ENCODE results near the gene CCNB1IP1.
A peak's percentile ranks its signal among the peaks of the same experiment; 100 is the strongest.
"Not testable (repeated sequence)": the region's sequence is repeated elsewhere in the genome, so short reads cannot be mapped to it uniquely, and the experiment has no call there.

Gene CCNB1IP1

GRCh38 chr14:20343862-20344220, 10.8 kb upstream of the CCNB1IP1 start:
- H4K20me1 ChIP-seq (ENCODE audit: insufficient read depth, low read length), result no peaks in the 10 kb centered on the region

GRCh38 chr14:20343092-20343861, 10.2 kb upstream of the CCNB1IP1 start, which contains the start of gene PARP2:
PARP2 (plus strand) TSS chr14:20343635; CDS start chr14:20343642, 7 bp downstream.
- no peaks in the 10 kb centered on the region for H3K36me3 ChIP-seq (replicated peaks; ENCODE audit: insufficient read depth, low read length)
- no peaks in the 10 kb centered on the region for H3K27me3 ChIP-seq (replicated peaks; ENCODE audit: insufficient read depth, low read length)
- no peaks in the 10 kb centered on the region for H3K4me1 ChIP-seq (ENCODE audit: low read length)
- peak within 1 kb of the TSS; percentile 82 for H2AFZ ChIP-seq (ENCODE audit: low read length)
- no peaks in the 10 kb centered on the region for H4K20me1 ChIP-seq (ENCODE audit: insufficient read depth, low read length)
- DNase-seq, result peak; percentile 92
- H3K9ac ChIP-seq (ENCODE audit: low read length), result peak within 1 kb of the TSS; percentile 73
- no peaks in the 10 kb centered on the region for H3K9me2 ChIP-seq (replicated peaks; ENCODE audit: insufficient read depth, low read length)
- peak within 1 kb of the TSS; percentile 82; the same call in 1 of the 2 replicates for H3K27ac ChIP-seq (ENCODE audit: low read length)
- H3K9me3 ChIP-seq (replicated peaks; ENCODE audit: insufficient read depth, low read length), result no peaks in the 10 kb centered on the region
- H3K4me2 ChIP-seq (ENCODE audit: low read depth, low read length), result peak within 1 kb of the TSS; percentile 73
- peaks cover 12% of the 10 kb centered on the region for H3K79me2 ChIP-seq (ENCODE audit: low read length)
- TF ChIP-seq CTCF (IDR thresholded peaks at IDR 0.05; ENCODE audit: low read length) (no peak), EZH2 (optimal IDR thresholded peaks at IDR 0.05; ENCODE audit: low read depth, low read length) (no peak), EZH2phosphoT487 (IDR thresholded peaks at IDR 0.05; ENCODE audit: low read length) (no peak)
- H3K4me3 ChIP-seq (ENCODE audit: low read length), result peak within 1 kb of the TSS; percentile 85
- H3F3A ChIP-seq (ENCODE audit: insufficient read depth, low read length), result peaks cover 8% of the 10 kb centered on the region; the same call in 1 of the 2 replicates

More at GRCh38 chr14:20343862-20344220, 10.8 kb upstream of the CCNB1IP1 start:
- no peak for DNase-seq
- Histone ChIP-seq H3K9ac (ENCODE audit: low read length) (peak overlapping the region; percentile 73), H3F3A (ENCODE audit: insufficient read depth, low read length) (peaks cover 8% of the 10 kb centered on the region; the same call in 1 of the 2 replicates), H3K4me2 (ENCODE audit: low read depth, low read length) (peak overlapping the region; percentile 73), H3K27me3 (replicated peaks; ENCODE audit: insufficient read depth, low read length) (no peaks in the 10 kb centered on the region), H3K79me2 (ENCODE audit: low read length) (peaks cover 12% of the 10 kb centered on the region), H3K27ac (ENCODE audit: low read length) (peak overlapping the region; percentile 82; the same call in 1 of the 2 replicates), H2AFZ (ENCODE audit: low read length) (peak overlapping the region; percentile 82), H3K9me2 (replicated peaks; ENCODE audit: insufficient read depth, low read length) (no peaks in the 10 kb centered on the region), H3K9me3 (replicated peaks; ENCODE audit: insufficient read depth, low read length) (no peaks in the 10 kb centered on the region), H3K36me3 (replicated peaks; ENCODE audit: insufficient read depth, low read length) (no peaks in the 10 kb centered on the region), H3K4me3 (ENCODE audit: low read length) (peak overlapping the region; percentile 85), H3K4me1 (ENCODE audit: low read length) (no peaks in the 10 kb centered on the region)
- TF ChIP-seq EZH2 (optimal IDR thresholded peaks at IDR 0.05; ENCODE audit: low read depth, low read length) (no peak), EZH2phosphoT487 (IDR thresholded peaks at IDR 0.05; ENCODE audit: low read length) (no peak), CTCF (IDR thresholded peaks at IDR 0.05; ENCODE audit: low read length) (no peak)

GRCh38 chr14:20341646-20342045, 8.6 kb upstream of the CCNB1IP1 start:
- Histone ChIP-seq H2AFZ (ENCODE audit: low read length) (no peak overlapping the region), H3K9me3 (replicated peaks; ENCODE audit: insufficient read depth, low read length) (no peaks in the 10 kb centered on the region), H3K4me3 (ENCODE audit: low read length) (peak overlapping the region; percentile 71; the same call in 1 of the 2 replicates), H3K27me3 (replicated peaks; ENCODE audit: insufficient read depth, low read length) (no peaks in the 10 kb centered on the region), H3K4me2 (ENCODE audit: low read depth, low read length) (peak overlapping the region; percentile 32; the same call in 1 of the 2 replicates), H3K9me2 (replicated peaks; ENCODE audit: insufficient read depth, low read length) (no peaks in the 10 kb centered on the region), H3F3A (ENCODE audit: insufficient read depth, low read length) (peaks cover 8% of the 10 kb centered on the region; the same call in 1 of the 2 replicates), H3K27ac (ENCODE audit: low read length) (peak overlapping the region; percentile 82; the same call in 1 of the 2 replicates), H4K20me1 (ENCODE audit: insufficient read depth, low read length) (no peaks in the 10 kb centered on the region), H3K9ac (ENCODE audit: low read length) (peak overlapping the region; percentile 73; the same call in 1 of the 2 replicates), H3K4me1 (ENCODE audit: low read length) (no peaks in the 10 kb centered on the region), H3K79me2 (ENCODE audit: low read length) (peaks cover 12% of the 10 kb centered on the region), H3K36me3 (replicated peaks; ENCODE audit: insufficient read depth, low read length) (no peaks in the 10 kb centered on the region)
- TF ChIP-seq EZH2phosphoT487 (IDR thresholded peaks at IDR 0.05; ENCODE audit: low read length) (no peak), CTCF (IDR thresholded peaks at IDR 0.05; ENCODE audit: low read length) (no peak), EZH2 (optimal IDR thresholded peaks at IDR 0.05; ENCODE audit: low read depth, low read length) (no peak)
- no peak for DNase-seq

GRCh38 chr14:20341032-20341431, 8.0 kb upstream of the CCNB1IP1 start:
- H3F3A ChIP-seq (ENCODE audit: insufficient read depth, low read length); H3K4me1 ChIP-seq (ENCODE audit: low read length); DNase-seq; H3K4me3 ChIP-seq (ENCODE audit: low read length); H3K27me3 ChIP-seq (replicated peaks; ENCODE audit: insufficient read depth, low read length); H2AFZ ChIP-seq (ENCODE audit: low read length); H3K27ac ChIP-seq (ENCODE audit: low read length); H3K9ac ChIP-seq (ENCODE audit: low read length); H3K4me2 ChIP-seq (ENCODE audit: low read depth, low read length); H3K9me3 ChIP-seq (replicated peaks; ENCODE audit: insufficient read depth, low read length); H3K36me3 ChIP-seq (replicated peaks; ENCODE audit: insufficient read depth, low read length); H3K9me2 ChIP-seq (replicated peaks; ENCODE audit: insufficient read depth, low read length); H4K20me1 ChIP-seq (ENCODE audit: insufficient read depth, low read length): not testable (repeated sequence)
- H3K79me2 ChIP-seq (ENCODE audit: low read length), result peaks cover 12% of the 10 kb centered on the region
